NCI-H510A (cell line): Measurements from ENCODE around the gene NUAK2.

ENCODE experiments used
- DNase-seq: peaks from one replicate; lab custom pipeline; 2025; lab: John Stamatoyannopoulos, UW

Gene NUAK2

DNA sequence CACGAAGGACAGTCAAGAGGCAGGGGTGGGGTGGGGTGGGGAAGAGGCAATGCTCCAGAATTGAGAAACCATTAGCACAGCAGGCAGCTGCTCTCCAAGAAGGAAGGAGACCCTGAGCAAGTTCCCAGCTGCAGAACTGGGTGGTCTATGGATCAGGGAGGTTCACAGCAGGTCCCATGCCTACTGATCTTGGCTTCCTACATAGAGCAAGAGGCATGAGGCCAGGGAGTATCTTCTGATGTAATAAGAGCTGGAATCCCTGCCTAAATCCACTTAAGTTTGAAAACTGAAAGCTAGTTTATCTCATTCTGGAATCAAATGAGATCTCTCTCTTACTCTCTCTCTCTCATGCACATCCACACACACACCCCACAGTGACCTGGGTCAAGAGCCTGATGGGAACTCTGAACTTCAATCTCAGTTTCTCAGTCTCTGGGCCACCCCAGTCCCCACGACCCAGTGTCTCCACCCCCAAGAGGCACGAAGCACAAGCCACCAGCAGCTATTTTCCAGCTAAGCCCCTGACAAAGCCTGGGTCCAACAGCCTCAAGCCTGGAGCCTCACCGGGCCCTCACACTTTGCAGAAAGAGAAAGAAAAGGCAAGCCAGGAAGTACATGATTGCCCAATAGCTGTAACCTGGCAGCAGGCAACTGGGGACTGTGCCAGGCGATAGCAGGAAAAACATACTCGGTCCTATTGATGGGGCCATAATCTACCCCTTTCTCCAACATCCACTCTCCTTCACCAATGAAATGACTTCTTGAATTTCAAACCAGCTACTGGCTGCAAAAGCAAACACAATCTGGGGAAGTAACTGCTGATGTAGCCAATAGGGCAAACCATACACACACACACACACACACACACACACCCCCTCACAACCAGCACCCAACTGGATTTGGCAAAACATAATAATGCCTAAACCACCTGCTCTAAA, 2.2 kb downstream of the NUAK2 start:
- DNase-seq = peak; percentile 78

- DNase-seq = peak; percentile 92
Measured at GRCh38 chr1:205318231-205318991, 3.1 kb downstream of the NUAK2 start.

- peak; percentile 92 for DNase-seq
Measured at GRCh38 chr1:205317311-205317917, 4.1 kb downstream of the NUAK2 start.

DNA sequence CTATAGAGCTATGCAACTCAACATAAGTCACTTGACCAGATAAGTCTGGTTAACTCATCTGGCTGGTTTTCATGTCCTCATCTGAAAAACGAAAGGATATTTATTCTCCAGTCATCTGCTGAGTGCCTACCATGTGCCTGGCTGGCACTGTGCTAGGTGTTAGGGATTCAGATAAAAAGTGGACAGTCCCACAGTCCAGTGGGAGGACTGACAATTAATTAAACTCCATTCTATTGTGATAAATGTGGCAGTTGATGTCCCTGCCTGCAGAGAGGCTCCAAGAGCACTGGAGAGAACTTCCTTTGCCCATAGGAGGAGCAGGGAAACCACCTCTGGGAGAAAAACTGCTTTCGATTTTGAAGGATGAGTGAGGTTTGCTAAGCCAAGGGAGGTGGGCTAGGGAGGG, 5.4 kb downstream of the NUAK2 start:
- no peak for DNase-seq

DNA sequence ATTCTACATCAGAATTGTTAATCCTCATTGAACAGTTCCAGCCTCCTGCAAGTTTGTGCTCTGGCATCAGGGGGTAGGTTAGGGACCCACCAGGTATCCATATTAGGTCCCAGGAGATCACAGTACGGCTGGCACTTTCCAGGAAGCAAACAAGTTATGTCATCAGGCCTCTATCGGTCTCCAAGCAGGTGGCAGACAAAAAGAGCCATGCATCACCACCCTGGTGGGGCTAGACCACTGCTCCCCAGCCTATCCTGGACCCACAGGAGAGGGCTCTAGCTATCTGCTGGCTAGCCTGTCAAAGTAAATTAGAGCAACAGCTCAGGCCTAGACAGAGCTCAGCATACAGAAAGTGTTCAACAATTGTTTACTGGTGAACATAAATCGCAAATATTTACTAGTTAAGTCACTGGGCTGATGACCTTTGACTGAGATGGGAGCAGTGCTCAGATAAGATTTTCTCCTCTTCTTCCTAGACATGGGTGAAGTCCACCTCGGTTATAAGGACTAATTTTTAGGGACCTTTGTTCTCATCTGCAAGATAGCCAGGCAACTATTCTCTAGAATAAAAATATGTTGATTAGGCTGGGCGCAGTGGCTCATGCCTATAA, 6.4 kb downstream of the NUAK2 start:
- no peak for DNase-seq

GRCh38 chr1:205313563-205314308, 7.8 kb downstream of the NUAK2 start:
- DNase-seq = peak; percentile 34

DNA sequence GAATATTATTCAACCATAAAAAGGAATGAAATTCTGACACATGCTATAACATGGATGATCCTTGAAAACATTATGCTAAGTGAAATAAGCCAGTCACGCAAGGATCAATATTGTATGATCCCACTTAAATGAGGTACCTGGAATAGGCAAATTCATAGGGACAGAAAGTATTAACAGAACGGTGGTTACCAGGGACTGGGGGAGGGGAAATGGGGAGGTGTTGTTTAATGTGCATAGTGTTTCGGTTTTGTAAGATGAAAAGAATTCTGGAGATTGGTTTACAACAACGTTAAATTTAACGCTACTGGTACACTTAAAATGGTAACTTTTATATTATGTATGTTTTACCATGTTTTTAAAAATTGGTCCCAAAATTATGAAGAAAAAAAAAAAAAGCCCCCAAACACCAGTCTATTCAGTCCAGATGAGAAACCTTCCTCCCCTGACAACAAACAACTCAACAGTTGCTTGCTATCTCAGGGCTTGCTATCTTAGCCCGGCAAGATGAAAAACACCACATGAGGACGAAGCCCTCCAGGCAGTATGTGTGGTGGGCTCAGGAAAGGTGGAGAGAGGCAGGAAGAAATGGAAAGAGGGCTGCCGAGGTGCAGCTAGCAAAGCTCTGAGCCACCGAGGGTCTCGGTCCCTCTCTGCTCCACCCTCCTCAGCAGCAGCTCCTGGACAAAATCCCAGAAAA, 8.5 kb downstream of the NUAK2 start:
- DNase-seq = no peak

DNA sequence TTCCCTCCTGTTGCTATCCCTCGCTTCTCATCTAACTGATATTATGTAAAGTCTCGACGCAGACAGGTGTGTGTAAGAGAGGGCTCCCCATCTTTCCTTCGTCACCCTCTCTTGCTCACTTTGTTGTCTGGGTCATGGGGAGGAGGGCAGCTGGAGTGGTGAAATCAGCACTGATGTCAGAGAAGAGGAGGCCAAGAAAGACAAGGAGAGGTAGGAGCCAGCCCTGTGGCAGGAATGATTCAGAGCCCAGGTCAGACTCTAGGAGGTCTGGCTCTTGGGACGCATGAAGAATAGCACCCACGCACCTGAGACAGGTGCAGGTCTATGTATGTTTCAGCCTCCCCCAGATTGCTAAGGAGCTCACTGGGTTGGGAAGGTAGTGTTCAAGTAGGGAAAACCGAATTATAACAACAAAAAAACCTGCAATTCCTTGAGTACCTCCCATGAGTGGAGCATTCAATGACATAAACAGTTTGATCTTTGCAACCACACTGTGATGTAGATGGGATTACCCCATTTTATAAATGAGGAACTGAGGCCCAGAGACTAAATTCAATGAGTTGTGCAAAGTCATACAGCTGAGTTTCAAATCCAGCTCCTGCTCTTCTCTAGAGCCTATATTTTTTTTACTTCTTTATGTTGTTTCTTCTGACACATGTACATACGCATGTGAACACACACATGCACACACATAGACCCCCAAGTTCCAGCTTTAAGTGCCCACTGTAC, 10.4 kb downstream of the NUAK2 start:
- no peak for DNase-seq

DNA sequence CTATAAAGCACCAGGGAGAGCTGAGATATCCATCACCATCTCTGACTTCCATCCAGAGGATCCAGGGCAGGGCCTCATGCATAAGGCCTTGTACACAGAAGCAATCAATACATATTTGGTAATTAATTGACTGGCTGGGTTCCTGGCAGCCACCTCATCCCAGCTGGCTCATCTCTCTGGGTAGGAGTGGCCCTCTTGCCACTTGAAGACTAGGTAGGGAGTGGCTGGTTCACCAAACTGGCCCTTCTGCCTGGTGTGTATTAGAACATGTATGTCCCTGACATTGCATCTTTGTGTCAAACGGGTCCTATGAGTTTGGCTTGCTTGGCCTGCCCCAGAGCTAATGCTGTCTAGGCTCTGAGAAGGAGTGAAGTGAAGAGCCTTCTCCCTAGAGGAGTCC, 11.8 kb downstream of the NUAK2 start:
- no peak for DNase-seq

- no peak for DNase-seq
Measured at GRCh38 chr1:205306929-205307566, 14.5 kb downstream of the NUAK2 start.

DNA sequence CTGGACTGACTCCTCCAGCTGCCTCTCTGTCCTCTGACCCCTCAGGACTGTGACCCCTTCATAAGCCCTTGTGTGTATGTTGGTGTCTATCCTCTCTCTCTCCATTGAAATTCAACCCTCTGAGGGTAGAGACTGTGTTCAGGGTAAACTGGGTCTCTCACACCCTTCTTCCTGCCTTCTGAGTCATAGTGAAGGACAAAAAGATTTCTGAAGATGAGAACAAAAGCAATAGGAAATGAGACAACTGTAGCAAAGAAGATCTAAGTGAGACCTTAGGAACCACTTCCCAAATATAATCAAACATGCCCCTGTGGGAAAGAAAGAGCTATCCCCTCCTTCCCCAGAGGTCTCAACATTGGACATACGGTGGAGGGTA, 16.9 kb downstream of the NUAK2 start:
- no peak for DNase-seq

GRCh38 chr1:205304046-205304694, 17.4 kb downstream of the NUAK2 start:
- DNase-seq = no peak

DNA sequence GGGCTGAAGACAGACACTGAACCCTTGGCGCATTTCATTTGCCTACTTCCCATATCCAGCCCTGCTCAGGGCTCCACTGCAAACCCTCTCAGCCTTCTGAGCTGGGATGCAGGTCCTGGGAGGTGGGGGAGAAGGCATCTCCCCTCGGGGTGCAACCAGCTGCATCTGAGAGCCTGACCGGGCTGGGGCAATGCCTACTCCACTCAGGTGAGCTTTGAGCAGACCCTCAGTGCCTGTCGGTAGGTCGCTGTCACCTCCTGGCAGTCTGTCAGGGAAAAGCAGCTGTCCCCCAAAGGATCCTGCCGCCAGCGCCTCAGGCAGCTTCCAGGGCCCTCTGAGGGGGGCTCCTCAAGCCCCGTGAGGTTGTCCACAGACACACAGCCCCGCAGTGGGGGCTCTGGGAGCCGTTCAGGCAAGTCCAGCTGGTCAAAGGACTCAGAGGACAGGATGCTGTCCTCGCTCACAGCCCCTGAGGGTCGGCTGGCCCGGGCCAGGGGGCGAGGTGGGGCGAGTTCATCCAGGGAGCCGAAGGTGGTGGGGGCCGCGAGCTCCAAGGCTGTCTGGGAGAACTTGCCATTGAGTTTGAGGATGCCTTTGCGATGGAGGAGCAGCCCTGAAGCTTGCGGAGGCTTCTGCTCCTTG, 18.2 kb downstream of the NUAK2 start:
- DNase-seq = no peak

GRCh38 chr1:205301842-205302588, 19.5 kb downstream of the NUAK2 start:
- no peak for DNase-seq

- peak; percentile 83 for DNase-seq
Measured at GRCh38 chr1:205301205-205301821, 20.2 kb downstream of the NUAK2 start.

DNA sequence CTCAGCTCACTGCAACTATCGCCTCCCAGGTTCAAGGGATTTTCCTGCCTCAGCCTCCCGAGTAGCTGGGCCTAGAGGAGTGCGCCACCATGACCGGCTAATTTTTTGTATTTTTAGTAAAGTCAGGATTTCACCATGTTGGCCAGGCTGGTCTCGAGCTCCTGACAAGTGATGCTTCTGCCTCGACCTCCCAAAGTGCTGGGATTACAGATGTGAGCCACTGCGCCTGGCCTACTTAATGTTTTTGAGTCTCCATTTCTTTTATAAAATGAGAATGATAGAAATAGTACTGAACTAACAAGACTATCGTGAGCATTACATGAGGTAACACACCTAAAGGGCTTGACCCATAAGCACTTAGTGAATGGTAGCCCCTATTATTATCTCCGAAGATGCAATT, 21.4 kb downstream of the NUAK2 start:
- DNase-seq = no peak

- DNase-seq = peak; percentile 60
Measured at GRCh38 chr1:205298191-205298994, 23.2 kb downstream of the NUAK2 start.
